Activated CD4-positive, alpha-beta memory T cell treated with anti-CD3 and anti-CD28 coated beads, Interleukin-2, amount 10 ng/mL, durations not matched to agents 7 days and 5 days (primary cell): ENCODE measurements around the gene INPP4B. TPM values are rescaled to one million over a fixed set of nuclear protein-coding genes. Genes with fewer than 3 reads are reported as not detected.

Experiments
- CTCF ChIA-PET: fragments of 350-600 bp; sonication (Branson Sonifier 250); formaldehyde crosslinking; loops from one replicate; lab custom pipeline; 2021; ENCODE audit warnings: antibody characterized with exemption, inconsistent platforms; lab: Charles Lee
- POLR2A ChIA-PET: fragments of 350-600 bp; sonication (Branson Sonifier 250); formaldehyde crosslinking; loops from one replicate; lab custom pipeline; 2021; ENCODE audit warnings: antibody characterized with exemption; lab: Charles Lee
- DNase-seq: peaks from one replicate; pipeline ENCODE4 v3.0.0-alpha.2; 2020
- H3K27ac Mint-ChIP-seq: one replicate; pipeline ENCODE4 v1.8.0; 2021; ENCODE audit warnings: mild to moderate bottlenecking, mixed read lengths
- H3K27me3 Mint-ChIP-seq: one replicate; pipeline ENCODE4 v1.8.0; 2021; ENCODE audit warnings: mixed read lengths
- H3K36me3 Mint-ChIP-seq: one replicate; pipeline ENCODE4 v1.8.0; 2021; ENCODE audit warnings: low read depth, mixed read lengths
- H3K4me1 Mint-ChIP-seq: one replicate; pipeline ENCODE4 v1.8.0; 2021; ENCODE audit warnings: mixed read lengths
- H3K4me3 Mint-ChIP-seq: one replicate; pipeline ENCODE4 v1.8.0; 2021; ENCODE audit warnings: mild to moderate bottlenecking, mixed read lengths
- H3K9me3 Mint-ChIP-seq: one replicate; pipeline ENCODE4 v1.8.0; 2021; ENCODE audit warnings: mixed read lengths
- total RNA-seq, 2 experiments: library from RNA; stranded (reverse); gene quantifications; one replicate each; pipeline ENCODE4 v1.2.3, GENCODE V29; 2021

The INPP4B gene
- total RNA-seq, 2 experiments from 2014 or later: 44.6 to 46.9 TPM

DNA sequence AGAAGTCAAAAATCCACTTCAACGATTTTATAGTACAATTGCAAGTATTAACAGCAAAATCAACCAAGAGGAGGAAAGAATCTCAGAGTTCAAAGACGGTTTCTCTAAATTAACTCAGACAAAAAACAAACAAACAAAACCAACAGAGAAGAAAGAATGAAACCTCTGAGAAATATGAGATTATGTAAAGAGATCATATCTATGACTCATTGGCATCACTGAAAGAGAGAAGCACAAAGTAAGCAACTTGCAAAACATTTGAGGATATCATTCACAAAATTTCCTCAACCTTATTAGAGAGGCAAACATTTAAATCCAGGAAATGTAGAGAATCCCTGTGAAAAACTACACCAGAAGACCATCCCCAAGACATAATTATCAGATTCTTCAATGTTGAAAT lies 370.4 kb downstream of the INPP4B start:
- no peak for DNase-seq
- Mint-ChIP-seq H3K27me3 (no peaks in the 10 kb centered on the region), H3K9me3 (peaks cover 2% of the 10 kb centered on the region), H3K4me3 (no peak overlapping the region), H3K36me3 (no peaks in the 10 kb centered on the region), H3K27ac (no peak overlapping the region), H3K4me1 (peaks cover 23% of the 10 kb centered on the region)
- ChIA-PET POLR2A (no interaction called here), CTCF (no interaction called here)

GRCh38 chr4:142474398-142475087 lies 371.6 kb downstream of the INPP4B start:
- no peaks in the 10 kb centered on the region for H3K27me3 Mint-ChIP-seq
- peaks cover 23% of the 10 kb centered on the region for H3K4me1 Mint-ChIP-seq
- H3K9me3 Mint-ChIP-seq: peaks cover 2% of the 10 kb centered on the region
- H3K4me3 Mint-ChIP-seq: no peak overlapping the region
- CTCF ChIA-PET: interaction anchor here (0.9 kb wide), 1 partner anchor 73 kb away, joined by 3 read pairs; no protein-coding TSS in a partner anchor
- H3K27ac Mint-ChIP-seq: no peak overlapping the region
- POLR2A ChIA-PET: interaction anchor here (1.4 kb wide), 1 partner anchor 67 kb away, joined by 5 read pairs; no protein-coding TSS in a partner anchor
- no peak for DNase-seq
- no peaks in the 10 kb centered on the region for H3K36me3 Mint-ChIP-seq

DNA sequence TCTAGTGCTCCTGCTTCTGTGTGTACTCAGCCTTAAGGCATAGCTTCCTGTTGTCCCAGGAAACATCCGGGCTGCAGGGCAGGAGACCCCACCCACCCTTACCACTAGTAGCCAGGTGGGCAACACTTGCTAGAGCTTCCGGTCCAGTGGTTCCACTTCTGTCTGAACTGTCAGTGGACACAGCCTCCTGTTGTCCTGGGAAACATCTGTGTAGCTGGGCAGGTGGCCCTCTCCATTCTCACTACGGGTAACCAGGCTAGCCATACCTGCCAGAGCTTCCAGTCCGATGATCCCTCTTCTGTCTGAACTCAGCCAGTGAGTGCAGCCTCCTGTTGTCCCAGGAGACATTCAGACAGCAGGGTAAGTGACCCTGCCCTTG lies 372.2 kb downstream of the INPP4B start:
- ChIA-PET POLR2A (interaction anchor here (1.4 kb wide), 1 partner anchor 67 kb away, joined by 5 read pairs; no protein-coding TSS in a partner anchor), CTCF (interaction anchor here (0.9 kb wide), 1 partner anchor 74 kb away, joined by 3 read pairs; no protein-coding TSS in a partner anchor)
- Mint-ChIP-seq H3K4me1 (peaks cover 23% of the 10 kb centered on the region), H3K9me3 (peaks cover 2% of the 10 kb centered on the region), H3K27me3 (no peaks in the 10 kb centered on the region), H3K4me3 (no peak overlapping the region), H3K27ac (no peak overlapping the region), H3K36me3 (no peaks in the 10 kb centered on the region)
- no peak for DNase-seq

GRCh38 chr4:142473218-142473959 lies 372.7 kb downstream of the INPP4B start:
- DNase-seq: no peak
- Mint-ChIP-seq H3K9me3 (peaks cover 2% of the 10 kb centered on the region), H3K36me3 (no peaks in the 10 kb centered on the region), H3K4me3 (no peak overlapping the region), H3K4me1 (peaks cover 23% of the 10 kb centered on the region), H3K27ac (no peak overlapping the region), H3K27me3 (no peaks in the 10 kb centered on the region)
- ChIA-PET POLR2A (interaction anchor here (1.4 kb wide), 1 partner anchor 66 kb away, joined by 5 read pairs; no protein-coding TSS in a partner anchor), CTCF (interaction anchor here (0.9 kb wide), 1 partner anchor 74 kb away, joined by 3 read pairs; no protein-coding TSS in a partner anchor)

DNA sequence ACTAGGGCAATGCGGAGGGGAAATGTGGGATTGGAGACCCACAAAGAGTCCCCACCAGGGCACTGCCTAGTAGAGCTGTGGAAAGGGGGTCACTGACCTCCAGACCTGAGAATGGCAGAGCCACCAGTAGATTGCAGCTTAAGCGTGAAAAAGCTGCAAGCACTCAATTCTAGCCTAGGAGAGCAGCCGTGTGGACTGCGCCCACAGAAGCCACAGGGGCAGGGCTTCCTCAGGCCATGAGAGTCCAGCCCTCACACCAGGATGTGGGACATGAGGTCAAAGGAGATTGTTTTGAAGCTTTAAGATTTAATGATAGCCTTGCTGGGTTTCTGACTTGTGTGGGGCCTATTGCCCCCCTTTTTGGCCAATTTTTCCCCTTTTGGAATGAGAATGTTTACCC lies 379.0 kb downstream of the INPP4B start:
- DNase-seq: no peak
- Mint-ChIP-seq H3K27ac (no peak overlapping the region), H3K27me3 (no peaks in the 10 kb centered on the region), H3K9me3 (peaks cover 5% of the 10 kb centered on the region), H3K4me3 (no peak overlapping the region), H3K36me3 (no peaks in the 10 kb centered on the region), H3K4me1 (peaks cover 6% of the 10 kb centered on the region)
- POLR2A ChIA-PET: no interaction called here
- CTCF ChIA-PET: no interaction called here

GRCh38 chr4:142465526-142465925 lies 380.6 kb downstream of the INPP4B start:
- Mint-ChIP-seq H3K27ac (no peak overlapping the region), H3K4me3 (no peak overlapping the region), H3K36me3 (no peaks in the 10 kb centered on the region), H3K9me3 (peaks cover 5% of the 10 kb centered on the region), H3K4me1 (peaks cover 6% of the 10 kb centered on the region), H3K27me3 (no peaks in the 10 kb centered on the region)
- POLR2A ChIA-PET: no interaction called here
- no peak for DNase-seq
- CTCF ChIA-PET: no interaction called here

DNA sequence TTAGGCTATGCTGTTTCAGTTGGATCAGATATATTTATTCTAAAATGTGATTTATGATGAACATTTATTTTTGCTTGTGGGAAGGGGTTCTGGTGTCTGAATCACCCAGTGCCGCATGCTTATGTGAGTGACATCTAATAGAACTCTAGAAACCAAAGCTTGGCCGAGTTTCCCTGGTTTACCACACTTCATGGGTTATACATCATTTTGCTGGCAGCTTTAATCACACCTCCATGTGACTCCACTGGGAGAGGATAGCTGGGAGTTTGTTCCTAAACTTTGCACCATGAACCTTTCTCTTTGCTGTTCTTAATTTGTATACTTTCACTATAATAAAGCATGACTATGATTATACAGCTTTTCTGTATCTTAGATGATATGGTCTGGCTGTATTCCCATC lies 382.9 kb downstream of the INPP4B start:
- H3K9me3 Mint-ChIP-seq: peaks cover 5% of the 10 kb centered on the region

GRCh38 chr4:142452161-142452855 lies 393.8 kb downstream of the INPP4B start:
- CTCF ChIA-PET: no interaction called here
- H3K27ac Mint-ChIP-seq: no peak overlapping the region
- POLR2A ChIA-PET: no interaction called here
- peaks cover 6% of the 10 kb centered on the region for H3K9me3 Mint-ChIP-seq
- H3K4me1 Mint-ChIP-seq: no peaks in the 10 kb centered on the region
- H3K27me3 Mint-ChIP-seq: no peaks in the 10 kb centered on the region
- no peak overlapping the region for H3K4me3 Mint-ChIP-seq
- DNase-seq: no peak
- H3K36me3 Mint-ChIP-seq: peaks cover 3% of the 10 kb centered on the region

More for the DNA sequence above, 382.9 kb downstream of the INPP4B start:
- no peaks in the 10 kb centered on the region for H3K36me3 Mint-ChIP-seq
- ChIA-PET POLR2A (no interaction called here), CTCF (interaction anchor here (0.8 kb wide), 1 partner anchor 56 kb away, joined by 3 read pairs; no protein-coding TSS in a partner anchor)
- DNase-seq: no peak
- no peaks in the 10 kb centered on the region for H3K27me3 Mint-ChIP-seq
- peaks cover 6% of the 10 kb centered on the region for H3K4me1 Mint-ChIP-seq
- no peak overlapping the region for H3K27ac Mint-ChIP-seq
- H3K4me3 Mint-ChIP-seq: no peak overlapping the region

GRCh38 chr4:142449771-142450373 lies 396.2 kb downstream of the INPP4B start:
- no peaks in the 10 kb centered on the region for H3K27me3 Mint-ChIP-seq
- POLR2A ChIA-PET: no interaction called here
- H3K27ac Mint-ChIP-seq: no peak overlapping the region
- no peak for DNase-seq
- CTCF ChIA-PET: no interaction called here
- no peaks in the 10 kb centered on the region for H3K4me1 Mint-ChIP-seq
- no peak overlapping the region for H3K4me3 Mint-ChIP-seq
- peaks cover 3% of the 10 kb centered on the region for H3K36me3 Mint-ChIP-seq
- H3K9me3 Mint-ChIP-seq: no peaks in the 10 kb centered on the region

DNA sequence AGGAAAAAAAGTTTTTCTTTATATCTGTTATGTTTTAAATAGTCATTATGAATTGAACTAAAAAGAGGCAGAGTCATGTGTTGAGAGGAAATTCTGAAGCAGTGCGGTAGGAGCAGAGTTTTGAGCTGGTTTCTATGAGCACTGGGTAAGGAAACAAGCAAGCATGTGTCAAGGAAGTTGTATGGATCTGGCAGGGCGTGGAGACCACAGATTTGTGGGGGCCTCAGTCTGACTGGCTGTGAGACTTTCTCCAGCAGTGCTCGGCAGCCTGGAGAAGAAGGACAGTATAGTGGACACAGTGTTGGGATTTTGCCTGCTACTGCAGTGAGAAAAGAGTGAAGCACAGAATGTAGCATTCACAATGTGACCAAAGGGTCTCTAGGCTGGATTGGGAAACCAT lies 399.1 kb downstream of the INPP4B start:
- Mint-ChIP-seq H3K27me3 (no peaks in the 10 kb centered on the region), H3K9me3 (peaks cover 4% of the 10 kb centered on the region), H3K36me3 (peaks cover 3% of the 10 kb centered on the region), H3K4me1 (no peaks in the 10 kb centered on the region), H3K4me3 (no peak overlapping the region), H3K27ac (no peak overlapping the region)
- no peak for DNase-seq
- ChIA-PET POLR2A (no interaction called here), CTCF (no interaction called here)

DNA sequence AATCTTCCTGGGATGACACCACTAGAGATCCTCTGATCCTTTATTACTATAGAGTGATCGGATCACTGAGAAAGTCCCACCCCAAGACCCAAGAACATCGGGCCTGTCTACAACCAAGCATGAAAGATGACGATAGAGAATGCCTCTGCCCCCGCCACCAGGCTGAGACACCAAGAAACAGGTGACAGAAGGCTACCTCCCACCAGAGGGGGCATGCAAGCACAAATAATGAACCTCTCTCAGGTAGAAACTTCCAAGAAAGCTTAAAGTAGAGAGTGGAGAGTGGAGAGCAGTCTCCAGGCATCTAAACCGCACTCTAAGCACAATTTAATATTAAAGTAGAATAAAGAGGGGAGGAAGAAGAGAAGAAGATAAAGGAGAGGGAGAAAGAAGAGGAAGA lies 402.6 kb downstream of the INPP4B start:
- H3K9me3 Mint-ChIP-seq: peaks cover 4% of the 10 kb centered on the region
- ChIA-PET POLR2A (interaction anchor here (0.7 kb wide), 1 partner anchor 168 kb away, joined by 4 read pairs; no protein-coding TSS in a partner anchor), CTCF (no interaction called here)
- H3K4me1 Mint-ChIP-seq: no peaks in the 10 kb centered on the region
- no peak for DNase-seq
- H3K27ac Mint-ChIP-seq: no peak overlapping the region
- H3K27me3 Mint-ChIP-seq: no peaks in the 10 kb centered on the region
- H3K36me3 Mint-ChIP-seq: peaks cover 3% of the 10 kb centered on the region
- H3K4me3 Mint-ChIP-seq: no peak overlapping the region

DNA sequence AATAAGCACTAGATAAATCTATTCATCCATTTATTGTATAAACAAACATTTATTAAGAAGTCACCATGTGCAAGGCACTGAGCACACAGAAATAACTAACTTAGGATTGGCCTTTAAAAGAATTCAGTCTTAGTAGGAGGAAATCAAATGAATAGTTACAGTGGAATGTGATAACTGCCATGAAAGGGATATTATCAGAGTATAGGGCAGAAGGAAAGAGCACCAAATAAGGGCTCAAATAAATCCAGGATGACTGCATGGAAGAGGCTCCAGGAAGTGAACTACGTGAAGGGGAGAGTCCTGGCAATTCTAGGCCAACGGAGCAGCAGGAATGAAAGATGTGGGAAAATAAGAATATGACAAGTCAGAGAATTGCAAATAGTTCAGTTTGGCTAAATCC lies 406.0 kb downstream of the INPP4B start:
- Mint-ChIP-seq H3K4me3 (no peak overlapping the region), H3K27me3 (no peaks in the 10 kb centered on the region), H3K9me3 (peaks cover 10% of the 10 kb centered on the region), H3K36me3 (peaks cover 11% of the 10 kb centered on the region), H3K27ac (no peak overlapping the region), H3K4me1 (peaks cover 2% of the 10 kb centered on the region)
- ChIA-PET CTCF (no interaction called here), POLR2A (no interaction called here)
- no peak for DNase-seq
